Heart left ventricle (tissue), 13 donors: Measurements from ENCODE around the gene RAPGEF5.

Experiments
- POLR2A ChIP-seq, 2 donors: fragments of 450-650 bp; IDR thresholded peaks; one replicate each; pipeline ENCODE4 v1.6.1; 2017; ENCODE audit warnings: antibody characterized with exemption in 2 of 2, mild to moderate bottlenecking in 2 of 2, moderate library complexity in 2 of 2
- TF ChIP-seq, protein P1 (sequence below), 12 donors: fragments of 200-600 bp; sonication (generic) in 4 of 12; IDR thresholded peaks; one replicate each; pipeline versions ENCODE4 v1.5.0 to v1.8.0; 2018 to 2022; ENCODE audit warnings: antibody characterized with exemption in 12 of 12, mild to moderate bottlenecking in 5 of 12
- donor health status: ischemic (EF 13 %, LVEDD 7.1; RV severe dilation, severe dysfunction).
- donor health status: DM: no; HTN: yes; CAD: no.
- donor health status: DM: no; HTN: no; CAD: no.
- donor health status: ischemic (EF 25% LVEDD 6.9; RV normal size, moderate dysfunction).
- donor health status: ischemic (EF 25% LVEDD 5.7; RV mildly dilated, moderate dysfunction).
- donor health status: ischemic (EF 35%, LVEDD 5.7; RV mildly dilated, moderate dysfunction).
- donor health status: nonischemic (EF 11% LVEDD 7.7; RV severe dilation, severe dysfunction).
- donor health status: DM: yes; HTN: yes; CAD: no.
- donor health status: PGD.
- donor health status: ischemic (EF 29% LVEDD 5.4; RV normal size, mild dysfunction).
- donor health status: nonischemic (EF 23%, LVEDD 6.1; RV moderate dilation, normal function).

DNA sequence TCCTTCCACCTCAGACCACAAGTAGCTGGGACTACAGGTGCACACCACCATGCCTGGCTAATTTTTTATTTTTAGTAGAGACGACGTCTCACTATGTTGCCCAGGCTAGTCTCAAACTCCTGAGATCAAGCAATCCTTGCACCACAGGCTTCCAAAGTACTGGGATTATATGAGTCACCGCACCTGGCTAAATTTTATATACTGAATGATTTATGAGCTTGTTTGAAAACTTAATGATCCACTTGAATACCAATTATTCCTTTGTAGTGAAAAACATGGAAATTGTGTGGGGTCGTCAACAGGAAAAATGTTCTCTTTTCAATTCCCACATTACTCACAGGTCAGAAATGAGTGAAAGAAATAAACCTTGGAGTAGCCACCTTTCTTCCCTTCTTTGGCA, 31.3 kb downstream of the RAPGEF5 start:
- TF ChIP-seq, protein P1, sequence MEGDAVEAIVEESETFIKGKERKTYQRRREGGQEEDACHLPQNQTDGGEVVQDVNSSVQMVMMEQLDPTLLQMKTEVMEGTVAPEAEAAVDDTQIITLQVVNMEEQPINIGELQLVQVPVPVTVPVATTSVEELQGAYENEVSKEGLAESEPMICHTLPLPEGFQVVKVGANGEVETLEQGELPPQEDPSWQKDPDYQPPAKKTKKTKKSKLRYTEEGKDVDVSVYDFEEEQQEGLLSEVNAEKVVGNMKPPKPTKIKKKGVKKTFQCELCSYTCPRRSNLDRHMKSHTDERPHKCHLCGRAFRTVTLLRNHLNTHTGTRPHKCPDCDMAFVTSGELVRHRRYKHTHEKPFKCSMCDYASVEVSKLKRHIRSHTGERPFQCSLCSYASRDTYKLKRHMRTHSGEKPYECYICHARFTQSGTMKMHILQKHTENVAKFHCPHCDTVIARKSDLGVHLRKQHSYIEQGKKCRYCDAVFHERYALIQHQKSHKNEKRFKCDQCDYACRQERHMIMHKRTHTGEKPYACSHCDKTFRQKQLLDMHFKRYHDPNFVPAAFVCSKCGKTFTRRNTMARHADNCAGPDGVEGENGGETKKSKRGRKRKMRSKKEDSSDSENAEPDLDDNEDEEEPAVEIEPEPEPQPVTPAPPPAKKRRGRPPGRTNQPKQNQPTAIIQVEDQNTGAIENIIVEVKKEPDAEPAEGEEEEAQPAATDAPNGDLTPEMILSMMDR (IDR thresholded peaks at IDR 0.05) = no peak
- TF ChIP-seq POLR2A (IDR thresholded peaks at IDR 0.05) = no peak
